ENCODE data around the gene ARL17A. TPM values are rescaled to one million over a fixed set of nuclear protein-coding genes. Genes with fewer than 3 reads are reported as not detected.
"Not testable (repeated sequence)": the region's sequence is repeated elsewhere in the genome, so short reads cannot be mapped to it uniquely, and the experiment has no call there.

The ARL17A gene
- total RNA-seq, 1 donor from 2014 or later, result 22.4 TPM

DNA sequence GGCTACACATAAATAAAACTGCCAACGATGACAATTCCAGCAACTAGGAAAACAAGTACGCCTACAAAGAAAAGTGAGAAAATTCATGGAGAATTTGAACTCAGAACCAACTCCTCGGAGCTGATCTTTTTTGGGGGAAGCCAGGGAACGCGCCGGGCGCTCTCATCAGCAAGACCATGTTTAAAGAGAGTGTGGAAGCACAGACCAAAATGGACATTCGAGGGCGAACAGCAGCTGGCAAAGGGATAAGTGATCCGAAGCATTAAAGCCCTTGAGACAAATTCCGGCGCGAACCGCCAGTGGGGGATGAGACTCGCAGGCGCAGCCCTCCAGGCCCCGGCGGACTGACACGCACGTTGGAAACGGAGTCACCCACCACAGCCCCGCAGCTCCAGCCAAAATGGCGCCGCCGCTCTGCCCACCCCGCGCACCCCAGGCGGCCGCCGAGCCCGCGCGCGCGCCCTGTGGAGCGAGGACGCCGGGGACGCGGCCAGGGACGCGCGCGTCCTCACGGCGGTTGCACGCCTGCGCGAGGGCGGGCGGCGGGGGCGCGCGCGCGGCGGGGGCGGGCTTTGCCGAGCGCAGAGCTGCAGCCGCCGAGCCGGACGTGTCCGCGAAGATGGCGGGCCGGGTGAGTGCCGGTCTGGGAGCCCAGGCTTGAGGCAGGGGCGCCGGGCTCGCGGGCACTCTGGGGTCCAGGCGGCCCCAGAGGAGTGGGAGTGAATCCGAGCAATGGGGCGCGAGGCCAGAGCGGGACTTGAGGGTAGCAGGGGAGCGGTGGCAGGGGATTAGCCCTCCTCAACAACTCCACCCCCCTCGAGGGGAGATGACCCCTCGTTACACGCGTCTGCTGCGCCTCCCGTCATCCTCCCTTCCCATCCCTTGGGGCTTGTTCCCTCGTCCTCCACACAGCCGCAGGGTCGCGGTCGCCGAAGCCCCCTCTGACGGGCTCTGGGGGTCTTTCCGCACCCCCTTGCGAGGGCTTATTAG lies 11.0 kb upstream of the ARL17A start, which contains the start of gene NSF:
Gene NSF (plus strand): TSS at position 513 of the 990 bp plus-strand sequence. CDS start 107 bp downstream, at position 620.
- not testable (repeated sequence) for H3K27ac Mint-ChIP-seq; H3K9me3 Mint-ChIP-seq; H3K36me3 Mint-ChIP-seq; H3K4me1 Mint-ChIP-seq; DNase-seq (ENCODE audit: low spot score in 2 of 2, unreplicated experiment in 2 of 2); H3K27me3 Mint-ChIP-seq (ENCODE audit: low read depth); H3K4me3 Mint-ChIP-seq

GRCh38 chr17:46585444-46585843 lies 6.0 kb upstream of the ARL17A start:
- not testable (repeated sequence) for H3K4me1 Mint-ChIP-seq; H3K9me3 Mint-ChIP-seq; H3K36me3 Mint-ChIP-seq; H3K27me3 Mint-ChIP-seq (ENCODE audit: low read depth); DNase-seq (ENCODE audit: low spot score in 2 of 2, unreplicated experiment in 2 of 2); H3K4me3 Mint-ChIP-seq; H3K27ac Mint-ChIP-seq

DNA sequence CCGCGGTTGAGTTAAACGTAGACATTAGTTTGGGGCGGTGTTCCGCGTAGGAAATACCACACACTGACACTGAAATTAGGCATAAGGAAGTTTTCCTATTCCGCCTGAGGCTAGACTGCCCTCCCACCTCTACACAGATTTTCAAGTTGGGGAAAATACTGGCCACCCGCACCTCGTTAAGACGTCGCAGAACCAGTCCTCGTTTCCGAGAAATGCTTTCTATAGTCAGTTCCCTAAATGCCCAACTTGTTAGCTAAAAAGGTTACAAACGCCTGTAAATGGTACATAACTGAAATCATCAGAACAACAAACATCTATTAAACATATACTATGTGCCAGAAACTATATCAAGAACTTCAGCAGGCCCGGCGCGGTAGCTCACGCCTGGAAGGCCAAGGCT lies 591 bp upstream of the ARL17A start:
- H3K4me1 Mint-ChIP-seq; H3K36me3 Mint-ChIP-seq; DNase-seq (ENCODE audit: low spot score in 2 of 2, unreplicated experiment in 2 of 2); H3K27me3 Mint-ChIP-seq (ENCODE audit: low read depth); H3K27ac Mint-ChIP-seq; H3K9me3 Mint-ChIP-seq: not testable (repeated sequence)
- H3K4me3 Mint-ChIP-seq, result peak overlapping the region; percentile 55

GRCh38 chr17:46571796-46572195 lies 7.7 kb downstream of the ARL17A start:
- not testable (repeated sequence) for H3K4me1 Mint-ChIP-seq; H3K9me3 Mint-ChIP-seq; H3K4me3 Mint-ChIP-seq; H3K27me3 Mint-ChIP-seq (ENCODE audit: low read depth); H3K27ac Mint-ChIP-seq; DNase-seq (ENCODE audit: low spot score in 2 of 2, unreplicated experiment in 2 of 2); H3K36me3 Mint-ChIP-seq

GRCh38 chr17:46566980-46567379 lies 12.5 kb downstream of the ARL17A start:
- H3K27ac Mint-ChIP-seq; H3K4me1 Mint-ChIP-seq; H3K4me3 Mint-ChIP-seq; H3K27me3 Mint-ChIP-seq (ENCODE audit: low read depth); H3K36me3 Mint-ChIP-seq; H3K9me3 Mint-ChIP-seq; DNase-seq (ENCODE audit: low spot score in 2 of 2, unreplicated experiment in 2 of 2): not testable (repeated sequence)

- not testable (repeated sequence) for H3K4me3 Mint-ChIP-seq
Measured at GRCh38 chr17:46566284-46566683, 13.2 kb downstream of the ARL17A start.

DNA sequence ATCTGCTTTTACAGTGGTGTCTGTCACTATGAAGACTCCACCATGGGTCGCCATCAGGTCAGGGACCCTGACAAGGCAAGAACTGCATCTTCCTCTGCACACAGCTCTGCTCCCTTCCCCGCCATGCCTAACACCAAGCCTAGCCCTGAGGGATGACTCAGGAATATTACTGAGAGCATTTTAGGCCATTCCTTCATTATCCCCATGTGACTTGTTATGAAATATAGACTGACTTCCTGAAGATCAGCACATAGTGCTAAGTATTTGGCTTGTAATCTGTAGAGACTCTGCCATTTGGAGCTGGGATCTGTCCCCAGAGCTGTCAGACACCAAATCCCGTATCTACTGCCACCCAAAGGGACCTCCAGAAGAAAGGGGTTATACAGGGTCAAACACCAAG lies 19.4 kb downstream of the ARL17A start:
- H3K27me3 Mint-ChIP-seq (ENCODE audit: low read depth); H3K4me3 Mint-ChIP-seq; DNase-seq (ENCODE audit: low spot score in 2 of 2, unreplicated experiment in 2 of 2): not testable (repeated sequence)

More at GRCh38 chr17:46566284-46566683, 13.2 kb downstream of the ARL17A start:
- not testable (repeated sequence) for H3K27ac Mint-ChIP-seq; H3K27me3 Mint-ChIP-seq (ENCODE audit: low read depth); DNase-seq (ENCODE audit: low spot score in 2 of 2, unreplicated experiment in 2 of 2); H3K9me3 Mint-ChIP-seq; H3K4me1 Mint-ChIP-seq; H3K36me3 Mint-ChIP-seq

DNA sequence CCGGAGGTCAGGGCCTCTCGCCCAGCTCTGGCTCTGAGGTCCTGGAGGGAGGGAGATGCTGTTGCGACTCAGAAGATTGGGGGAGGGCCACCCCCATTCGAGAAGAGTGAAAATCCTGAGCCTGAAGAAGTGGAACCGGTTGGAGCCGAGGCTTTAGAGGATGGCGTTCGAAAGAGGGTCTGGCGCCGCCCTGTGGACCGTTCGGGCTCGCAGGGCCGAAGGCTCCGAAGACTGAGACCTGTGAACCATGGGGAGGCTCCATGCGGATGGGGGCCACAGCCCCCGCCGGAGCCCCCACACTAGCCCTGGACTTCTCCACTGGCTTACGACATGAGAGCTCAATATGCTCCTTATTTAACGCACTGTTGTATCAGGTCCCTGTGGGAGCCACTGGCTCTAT lies 20.3 kb downstream of the ARL17A start:
- not testable (repeated sequence) for H3K27me3 Mint-ChIP-seq (ENCODE audit: low read depth); H3K9me3 Mint-ChIP-seq; H3K4me3 Mint-ChIP-seq

More for the DNA sequence above, 19.4 kb downstream of the ARL17A start:
- not testable (repeated sequence) for H3K27ac Mint-ChIP-seq, H3K4me1 Mint-ChIP-seq, H3K36me3 Mint-ChIP-seq, H3K9me3 Mint-ChIP-seq

DNA sequence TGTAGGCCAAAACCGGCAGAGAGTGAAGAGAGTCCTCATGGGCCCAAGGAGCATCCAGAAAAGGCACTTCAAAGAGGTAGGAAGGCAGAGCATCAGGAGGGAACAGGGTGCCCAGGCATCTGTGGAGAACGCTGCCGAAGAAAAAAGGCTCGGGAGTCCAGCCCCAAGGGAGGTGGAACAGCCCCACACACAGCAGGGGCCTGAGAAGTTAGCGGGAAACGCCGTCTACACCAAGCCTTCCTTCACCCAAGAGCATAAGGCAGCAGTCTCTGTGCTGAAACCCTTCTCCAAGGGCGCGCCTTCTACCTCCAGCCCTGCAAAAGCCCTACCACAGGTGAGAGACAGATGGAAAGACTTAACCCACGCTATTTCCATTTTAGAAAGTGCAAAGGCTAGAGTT lies 30.9 kb downstream of the ARL17A start:
- DNase-seq (ENCODE audit: low spot score in 2 of 2, unreplicated experiment in 2 of 2), result not testable (repeated sequence)

More for the DNA sequence above, 20.3 kb downstream of the ARL17A start:
- not testable (repeated sequence) for H3K27ac Mint-ChIP-seq; H3K4me1 Mint-ChIP-seq; DNase-seq (ENCODE audit: low spot score in 2 of 2, unreplicated experiment in 2 of 2); H3K36me3 Mint-ChIP-seq

DNA sequence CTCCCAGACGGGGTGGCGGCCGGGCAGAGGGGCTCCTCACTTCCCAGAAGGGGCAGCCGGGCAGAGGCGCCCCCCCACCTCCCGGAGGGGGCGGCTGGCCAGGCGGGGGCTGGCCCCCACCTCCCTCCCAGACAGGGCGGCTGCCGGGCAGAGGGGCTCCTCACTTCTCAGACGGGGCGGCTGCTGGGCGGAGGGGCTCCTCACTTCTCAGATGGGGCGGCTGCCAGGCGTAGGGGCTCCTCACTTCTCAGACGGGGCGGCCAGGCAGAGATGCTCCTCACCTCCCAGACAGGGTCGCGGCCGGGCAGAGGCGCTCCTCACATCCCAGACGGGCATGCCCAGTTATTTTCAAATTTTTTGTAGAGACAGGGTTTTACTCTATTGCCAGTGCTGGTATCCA lies 44.8 kb downstream of the ARL17A start:
- H3K4me3 Mint-ChIP-seq; H3K4me1 Mint-ChIP-seq; H3K9me3 Mint-ChIP-seq; H3K36me3 Mint-ChIP-seq; H3K27me3 Mint-ChIP-seq (ENCODE audit: low read depth); H3K27ac Mint-ChIP-seq: not testable (repeated sequence)
- DNase-seq (ENCODE audit: low spot score in 2 of 2, unreplicated experiment in 2 of 2), result peak in 1 of 2 experiments; percentile 16

More for the DNA sequence above, 30.9 kb downstream of the ARL17A start:
- not testable (repeated sequence) for H3K4me1 Mint-ChIP-seq; H3K9me3 Mint-ChIP-seq; H3K4me3 Mint-ChIP-seq; H3K36me3 Mint-ChIP-seq; H3K27ac Mint-ChIP-seq; H3K27me3 Mint-ChIP-seq (ENCODE audit: low read depth)

- not testable (repeated sequence) for H3K9me3 Mint-ChIP-seq; H3K27me3 Mint-ChIP-seq (ENCODE audit: low read depth); DNase-seq (ENCODE audit: low spot score in 2 of 2, unreplicated experiment in 2 of 2); H3K36me3 Mint-ChIP-seq; H3K4me1 Mint-ChIP-seq; H3K27ac Mint-ChIP-seq; H3K4me3 Mint-ChIP-seq
Measured at GRCh38 chr17:46512168-46512567, 67.3 kb downstream of the ARL17A start, which contains the start of gene LRRC37A2. LRRC37A2 (plus strand) TSS chr17:46512468; CDS start chr17:46512713, 245 bp downstream.

DNA sequence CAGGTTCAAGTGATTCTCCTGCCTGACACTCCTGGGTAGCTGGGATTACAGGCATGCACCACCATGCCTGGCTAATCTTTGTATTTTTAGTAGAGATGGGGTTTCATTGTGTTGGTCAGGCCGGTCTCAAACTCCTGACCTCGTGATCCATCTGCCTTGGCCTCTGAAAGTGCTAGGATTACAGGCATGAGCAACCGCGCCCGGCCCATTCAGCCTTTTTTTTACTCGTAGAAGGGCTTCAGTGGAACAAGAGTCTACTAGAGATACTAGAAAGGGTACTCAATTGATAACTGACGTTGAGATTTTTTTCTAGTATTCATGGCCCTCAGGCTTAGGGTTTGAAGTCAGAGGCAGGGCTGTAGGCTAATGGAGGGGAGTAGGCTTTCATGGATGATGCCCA lies 73.6 kb downstream of the ARL17A start:
- not testable (repeated sequence) for H3K9me3 Mint-ChIP-seq; H3K27me3 Mint-ChIP-seq (ENCODE audit: low read depth); H3K4me3 Mint-ChIP-seq; H3K27ac Mint-ChIP-seq; DNase-seq (ENCODE audit: low spot score in 2 of 2, unreplicated experiment in 2 of 2); H3K4me1 Mint-ChIP-seq; H3K36me3 Mint-ChIP-seq

GRCh38 chr17:46499437-46500139 lies 79.9 kb downstream of the ARL17A start:
- H3K27me3 Mint-ChIP-seq (ENCODE audit: low read depth); H3K4me1 Mint-ChIP-seq; H3K36me3 Mint-ChIP-seq; H3K27ac Mint-ChIP-seq; H3K9me3 Mint-ChIP-seq; H3K4me3 Mint-ChIP-seq; DNase-seq (ENCODE audit: low spot score in 2 of 2, unreplicated experiment in 2 of 2): not testable (repeated sequence)

DNA sequence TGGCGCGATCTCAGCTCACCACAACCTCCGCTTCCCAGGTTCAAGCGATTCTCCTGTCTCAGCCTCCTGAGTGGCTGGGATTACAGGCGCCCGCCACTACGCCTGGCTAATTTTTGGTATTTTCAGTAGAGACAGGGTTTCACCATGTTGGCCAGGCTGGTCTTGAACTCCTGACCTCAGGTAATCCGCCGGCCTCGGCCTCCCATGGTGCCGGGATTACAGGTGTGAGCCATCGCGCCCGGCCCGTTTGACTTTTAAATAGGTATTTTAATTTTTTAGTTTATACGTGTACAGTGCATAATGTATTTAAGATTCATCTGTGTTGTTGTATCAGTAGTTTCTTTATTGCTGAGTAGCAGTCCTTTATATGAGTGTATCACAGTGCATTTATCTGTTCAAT lies 87.5 kb downstream of the ARL17A start:
- DNase-seq (ENCODE audit: low spot score in 2 of 2, unreplicated experiment in 2 of 2); H3K4me1 Mint-ChIP-seq; H3K9me3 Mint-ChIP-seq; H3K4me3 Mint-ChIP-seq; H3K27me3 Mint-ChIP-seq (ENCODE audit: low read depth); H3K27ac Mint-ChIP-seq; H3K36me3 Mint-ChIP-seq: not testable (repeated sequence)
